GM12878 (cell line): ENCODE data around the gene ADAMTS4. TPM values are rescaled to one million over a fixed set of nuclear protein-coding genes. Genes with fewer than 3 reads are reported as not detected.

Experiments
- ATAC-seq: fragments of 200-7000 bp; cut with Tn5 transposase; 3 replicates; pipeline ENCODE4 v1.9.1; 2020; ENCODE audit warnings: mild to moderate bottlenecking, moderate library complexity
- BruUV-seq: library from RNA; stranded (reverse); fragments of 400-500 nt; replicated peaks from 2 replicates; lab custom pipeline; 2021; lab: Mats Ljungman, UMichigan
- CTCF ChIA-PET: fragments of 300-600 bp; sonication (Branson Sonifier 250); formaldehyde crosslinking; extraction: SDS; loops from one replicate; lab custom pipeline; 2021; ENCODE audit warnings: inconsistent platforms; lab: Yijun Ruan, JAX
- POLR2A ChIA-PET: fragments of 350-600 bp; formaldehyde crosslinking; extraction: SDS; loops from one replicate; lab custom pipeline; 2021; ENCODE audit warnings: inconsistent platforms; lab: Charles Lee
- RAD21 ChIA-PET: fragments of 300-600 bp; sonication (Branson Sonifier 250); formaldehyde crosslinking; loops from one replicate; lab custom pipeline; 2023; ENCODE audit warnings: antibody characterized with exemption; ENCODE audit not compliant: unreplicated experiment; lab: Charles Lee
- SMC1A ChIA-PET: fragments of 300-600 bp; sonication (Branson Sonifier 250); formaldehyde crosslinking; loops from one replicate; lab custom pipeline; 2023; ENCODE audit not compliant: unreplicated experiment, uncharacterized antibody; lab: Charles Lee
- DNase-seq: peaks from one replicate; pipeline ENCODE4 v3.0.0-alpha.2; 2011; ENCODE audit warnings: low read depth, low spot score
- FAIRE-seq: peaks from 3 replicates; lab custom pipeline; 2011; peaks lifted over from hg19 to GRCh38; lab: Jason Lieb, UNC
- H2AFZ ChIP-seq: 2 replicates; pipeline ENCODE4 v1.6.0; 2011; ENCODE audit warnings: low read depth, low read length, control low read depth; ENCODE audit not compliant: control insufficient read depth
- H3K27ac ChIP-seq: 2 replicates; pipeline ENCODE4 v1.5.1; 2011; ENCODE audit warnings: control low read depth; ENCODE audit not compliant: control insufficient read depth, insufficient read depth
- H3K27me3 ChIP-seq, 2 experiments: replicated peaks in 1 of 2; 2 replicates each; pipeline versions ENCODE4 v1.6.0 to v1.6.1; 2011; ENCODE audit warnings: low read length in 1 of 2; ENCODE audit not compliant: control insufficient read depth in 2 of 2, insufficient read depth in 2 of 2
- H3K36me3 ChIP-seq, 2 experiments: 2 replicates each; pipeline ENCODE4 v1.5.1; 2011; ENCODE audit warnings: low read length in 1 of 2; ENCODE audit not compliant: control insufficient read depth in 2 of 2, insufficient read depth in 2 of 2
- H3K4me1 ChIP-seq: 2 replicates; pipeline ENCODE4 v1.6.1; 2011; ENCODE audit warnings: mild to moderate bottlenecking, low read length, moderate library complexity, mixed read lengths; ENCODE audit not compliant: control insufficient read depth, insufficient read depth
- H3K4me2 ChIP-seq: 2 replicates; pipeline ENCODE4 v1.6.0; 2011; ENCODE audit warnings: control low read depth; ENCODE audit not compliant: control insufficient read depth, insufficient read depth
- H3K4me3 ChIP-seq: fragments of 200-600 bp; sonication (generic); 2 replicates; pipeline ENCODE4 v1.5.1; 2016
- H3K79me2 ChIP-seq: 2 replicates; pipeline ENCODE4 v1.6.0; 2011; ENCODE audit warnings: low read length; ENCODE audit not compliant: control insufficient read depth, insufficient read depth
- H3K9ac ChIP-seq: 2 replicates; pipeline ENCODE4 v1.8.0; 2011; ENCODE audit warnings: low read length, control low read depth, mixed read lengths; ENCODE audit not compliant: control insufficient read depth, insufficient read depth
- H3K9me3 ChIP-seq: replicated peaks from 3 replicates; pipeline ENCODE4 v1.5.1; 2011; ENCODE audit warnings: mild to moderate bottlenecking, low read length; ENCODE audit not compliant: control insufficient read depth, insufficient read depth
- H4K20me1 ChIP-seq: 2 replicates; pipeline ENCODE4 v1.6.0; 2011; ENCODE audit not compliant: control insufficient read depth, insufficient read depth
- BHLHE40 ChIP-seq, 2 experiments: fragments of 450-650 bp in 1 of 2; IDR thresholded peaks; 2 replicates each; pipeline ENCODE4 v1.6.1; 2011 to 2017; ENCODE audit warnings: low read depth in 2 of 2, borderline replicate concordance in 1 of 2, improper control_type of control experiment in 1 of 2, low read length in 1 of 2, mild to moderate bottlenecking in 1 of 2
- E2F4 ChIP-seq: IDR thresholded peaks from 2 replicates; pipeline ENCODE4 v1.6.1; 2012; ENCODE audit warnings: low read depth, low read length, improper control_type of control experiment
- FOS ChIP-seq: IDR thresholded peaks from 3 replicates; pipeline ENCODE4 v1.6.1; 2011; ENCODE audit warnings: borderline replicate concordance; ENCODE audit not compliant: insufficient read length; ENCODE audit errors: extremely low read depth
- FOXK2 ChIP-seq: fragments of 450-650 bp; IDR thresholded peaks from 2 replicates; pipeline ENCODE4 v1.6.1; 2017; ENCODE audit warnings: mild to moderate bottlenecking, moderate library complexity
- HDAC2 ChIP-seq: fragments of 200-600 bp; sonication (generic); IDR thresholded peaks from 2 replicates; pipeline ENCODE4 v1.6.1; 2017
- HDAC6 ChIP-seq: fragments of 200-600 bp; sonication (generic); IDR thresholded peaks from one replicate; pipeline ENCODE4 v1.8.0; 2017; ENCODE audit warnings: antibody characterized with exemption; ENCODE audit not compliant: unreplicated experiment
- HDGF ChIP-seq: fragments of 450-650 bp; IDR thresholded peaks from 2 replicates; pipeline ENCODE4 v1.6.1; 2016; ENCODE audit warnings: antibody characterized with exemption
- HSF1 ChIP-seq: fragments of 150-350 bp; IDR thresholded peaks from 2 replicates; pipeline ENCODE4 v1.6.1; 2014; ENCODE audit warnings: mild to moderate bottlenecking, low read depth, low read length
- KLF5 ChIP-seq: fragments of 450-650 bp; IDR thresholded peaks from 2 replicates; pipeline ENCODE4 v1.6.1; 2014; ENCODE audit warnings: mild to moderate bottlenecking; ENCODE audit not compliant: partially characterized antibody
- MXI1 ChIP-seq: fragments of 150-350 bp; IDR thresholded peaks from 2 replicates; pipeline ENCODE4 v1.6.1; 2011; ENCODE audit warnings: low read depth, mild to moderate bottlenecking, inconsistent platforms, low read length, improper control_type of control experiment
- PAX5 ChIP-seq: IDR thresholded peaks from 2 replicates; pipeline ENCODE4 v1.6.1; 2011; ENCODE audit warnings: low read depth, low read length, borderline replicate concordance
- RAD21 ChIP-seq: IDR thresholded peaks from 2 replicates; pipeline ENCODE4 v1.6.1; 2011; ENCODE audit warnings: mild to moderate bottlenecking, low read depth, low read length, moderate library complexity; ENCODE audit not compliant: insufficient read depth
- RBBP5 ChIP-seq: fragments of 200-600 bp; sonication (generic); conservative IDR thresholded peaks from 2 replicates; pipeline ENCODE4 v1.6.1; 2016
- RELA ChIP-seq: fragments of 450-650 bp; IDR thresholded peaks from 2 replicates; pipeline ENCODE4 v1.8.0; 2014; ENCODE audit warnings: borderline replicate concordance; ENCODE audit not compliant: partially characterized antibody
- WGBS: methylation state at CpG from one replicate; pipeline ENCODE4 v1.1.6; 2016; ENCODE audit warnings: low lambda C conversion rate; ENCODE audit not compliant: insufficient replicate concordance, insufficient coverage; ENCODE audit errors: missing lambda C conversion rate; 5-methylcytosine and 5-hydroxymethylcytosine counted together
- in situ Hi-C: fragments of 300-500 bp; cut with MboI; formaldehyde crosslinking; loops from 9 replicates; pipeline ENCODE4 v1.14.3; 2018; ENCODE audit warnings: mixed read lengths
- intact Hi-C: fragments of 100-400 bp; cut with micrococcal nuclease; formaldehyde crosslinking; loops from one replicate; pipeline ENCODE4 v1.14.2; 2022; ENCODE audit not compliant: unreplicated experiment
- polyA plus RNA-seq, 11 experiments: library from polyadenylated mRNA; depleted of rRNA in 4 of 11; unstranded in 6 of 11; stranded (reverse) in 5 of 11; fragments of >200 nt; fragmentation: Nextera tagmentation in 4 of 11; fragmentation: Illumina TruSeq in 1 of 11; extraction: Ambion mirVana in 4 of 11; extraction: Trizol in 1 of 11; gene quantifications; 1 replicate in 1 of 11; 2 replicates in 10 of 11; pipeline versions ENCODE4 v1.2.1 to v1.2.3, GENCODE V29; 2011 to 2016; ENCODE audit warnings: inconsistent platforms in 2 of 11, missing spikeins in 2 of 11, low read depth in 1 of 11
- total RNA-seq, 4 experiments: library from RNA; depleted of rRNA in 3 of 4; stranded (reverse); fragments of >200 nt in 3 of 4; fragmentation: Illumina TruSeq in 1 of 4; extraction: Trizol in 1 of 4; gene quantifications; 2 replicates each; pipeline versions ENCODE4 v1.2.1 to v1.2.3, GENCODE V29; 2013 to 2021

ADAMTS4 gene
- total and polyA plus RNA-seq, 10 of the 15 experiments (the other 5 are each of a cell fraction or from before 2014, with no cell fraction given) = 0.01 to 0.13 (median 0.05) TPM; not detected in 2

DNA sequence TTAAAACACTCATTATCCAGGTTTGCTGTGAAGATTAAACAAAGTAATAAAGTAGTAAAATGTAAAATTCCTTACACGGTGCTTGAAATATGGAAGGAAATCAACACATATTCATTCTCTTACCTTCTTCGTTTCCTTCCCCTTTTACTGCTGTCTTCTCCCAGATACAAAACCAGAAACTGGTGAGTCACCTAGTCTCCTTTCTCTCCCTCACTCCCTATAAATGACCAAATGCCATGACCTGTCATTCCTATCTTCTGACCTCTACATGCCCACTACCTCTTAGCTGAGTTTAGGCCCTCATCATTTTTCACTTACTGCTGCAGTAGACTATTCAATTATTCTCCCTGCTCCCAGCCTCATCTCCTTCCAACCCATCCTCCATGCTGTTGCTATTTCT, 43.5 kb upstream of the ADAMTS4 start:
- H2AFZ ChIP-seq = no peak overlapping the region

GRCh38 chr1:161241682-161242081, 42.8 kb upstream of the ADAMTS4 start:
- H3K4me2 ChIP-seq = no peak overlapping the region
- no peak overlapping the region for H2AFZ ChIP-seq
- FAIRE-seq (no peak), ATAC-seq (no peak), DNase-seq (no peak)
- ChIA-PET RAD21 (no interaction called here), POLR2A (interaction anchor here (0.5 to 0.6 kb wide), 2 partner anchors 21 to 29 kb away, joined by 3 to 7 read pairs; no protein-coding TSS in a partner anchor), CTCF (no interaction called here), SMC1A (no interaction called here)
- no peaks in the 10 kb centered on the region for H3K27me3 ChIP-seq
- BruUV-seq = no TSS peak
- no peak overlapping the region for H3K9ac ChIP-seq
- 46% methylated on average over 3 of the region's 3 CpGs for WGBS
- H4K20me1 ChIP-seq = no peaks in the 10 kb centered on the region
- intact Hi-C loops (no loop called here), in situ Hi-C loops (no loop called here)
- no peaks in the 10 kb centered on the region for H3K9me3 ChIP-seq
- H3K79me2 ChIP-seq = no peaks in the 10 kb centered on the region
- no peaks in the 10 kb centered on the region for H3K4me1 ChIP-seq
- H3K36me3 ChIP-seq = no peaks in the 10 kb centered on the region
- H3K4me3 ChIP-seq = no peak overlapping the region
- no peak overlapping the region for H3K27ac ChIP-seq
- TF ChIP-seq HDAC2 (no peak), HDAC6 (no peak), MXI1 (no peak), PAX5 (no peak), HDGF (no peak), FOS (no peak), KLF5 (no peak), RELA (no peak), HSF1 (no peak), BHLHE40 (IDR thresholded peaks at IDR 0.05; ENCODE audit: borderline replicate concordance in 1 of 2, low read depth in 2 of 2, low read length in 1 of 2) (no peak)

More for the DNA sequence above, 43.5 kb upstream of the ADAMTS4 start:
- POLR2A ChIA-PET = no interaction called here
- in situ Hi-C loops = no loop called here
- H3K36me3 ChIP-seq = no peaks in the 10 kb centered on the region
- SMC1A ChIA-PET = no interaction called here
- TF ChIP-seq RBBP5 (no peak), RELA (no peak), FOXK2 (no peak), RAD21 (no peak), E2F4 (no peak)
- ATAC-seq (no peak), DNase-seq (no peak), FAIRE-seq (no peak)
- RAD21 ChIA-PET = no interaction called here
- no peak overlapping the region for H3K4me2 ChIP-seq
- no peaks in the 10 kb centered on the region for H3K79me2 ChIP-seq
- H3K4me1 ChIP-seq = no peaks in the 10 kb centered on the region
- 0% methylated on average over 2 of the region's 2 CpGs for WGBS
- intact Hi-C loops = no loop called here
- H3K9ac ChIP-seq = no peak overlapping the region
- H4K20me1 ChIP-seq = no peaks in the 10 kb centered on the region
- H3K4me3 ChIP-seq = no peak overlapping the region
- BruUV-seq = no TSS peak
- no peak overlapping the region for H3K27ac ChIP-seq
- H3K9me3 ChIP-seq = no peaks in the 10 kb centered on the region
- H3K27me3 ChIP-seq = no peaks in the 10 kb centered on the region
- CTCF ChIA-PET = no interaction called here
